Right ventricle myocardium superior (tissue), 1 donor: ENCODE measurements around the gene C19orf12. TPM values are rescaled to one million over a fixed set of nuclear protein-coding genes. Genes with fewer than 3 reads are reported as not detected.

ENCODE experiments used
- ATAC-seq: fragments of 200-7000 bp; cut with Tn5 transposase; one replicate; pipeline ENCODE4 v1.9.1; 2020; ENCODE audit warnings: mild to moderate bottlenecking; ENCODE audit not compliant: poor library complexity
- DNase-seq: peaks from one replicate; pipeline ENCODE4 v3.0.0-alpha.2; 2020
- intact Hi-C: fragments of 100-400 bp; cut with DNase I; formaldehyde crosslinking; loops from one replicate; pipeline ENCODE4 v1.11.2; 2022
- total RNA-seq: library from RNA; stranded (reverse); fragmentation: NEBNext Ultra II Directional; extraction: Animal tissue kit (Norgen Biotek cat#: 25700); gene quantifications from one replicate; pipeline ENCODE4 v1.2.1, GENCODE V29; 2021
- donor health status: DM: no; HTN: yes; CAD: no; lungs with severe emphysema.

Gene C19orf12
- total RNA-seq, 1 donor from 2014 or later: 59.9 TPM

GRCh38 chr19:29704562-29705558 lies 10.2 kb downstream of the C19orf12 start:
- intact Hi-C loops: no loop called here
- no peak for ATAC-seq
- DNase-seq: no peak

GRCh38 chr19:29702963-29703320 lies 12.1 kb downstream of the C19orf12 start:
- ATAC-seq: no peak
- DNase-seq: no peak
- intact Hi-C loops: no loop called here

DNA sequence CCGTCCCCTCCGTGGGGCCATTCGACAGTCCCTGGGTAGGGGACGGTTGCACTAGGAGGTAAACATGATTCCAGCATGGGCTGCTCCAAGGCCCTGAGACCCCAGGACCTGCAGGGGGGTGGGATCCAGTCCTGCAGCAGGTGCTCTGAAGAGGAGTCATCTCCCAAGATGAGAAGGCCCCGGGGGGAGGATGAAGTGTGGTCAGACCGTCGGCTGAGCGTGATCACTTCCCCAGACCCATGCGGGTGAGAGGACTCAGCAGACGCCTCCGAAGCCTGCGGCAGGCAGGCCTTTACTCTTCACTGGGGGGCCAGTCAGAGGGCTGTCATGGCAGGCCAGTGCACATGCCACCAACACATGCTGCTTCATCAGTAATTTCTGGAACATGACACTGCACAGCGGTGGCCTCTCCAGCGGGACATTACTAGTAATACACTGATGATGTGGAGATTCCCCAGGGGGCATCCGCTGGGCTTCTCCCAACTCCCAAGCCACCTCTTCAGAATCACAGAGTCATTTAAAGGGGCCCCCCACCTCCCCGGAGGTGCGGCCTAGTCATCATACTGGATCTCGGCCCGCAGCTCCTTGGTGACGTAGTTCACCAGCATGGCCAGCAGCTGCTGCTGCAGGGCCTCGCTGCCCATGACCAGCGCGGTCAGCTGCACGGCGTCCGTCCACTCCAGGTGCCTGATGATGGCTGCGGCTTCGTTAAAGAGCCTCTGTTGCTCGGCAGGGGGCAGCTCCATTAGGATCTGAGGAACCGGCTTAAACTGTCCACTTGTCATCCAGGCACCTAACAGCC lies 12.7 kb downstream of the C19orf12 start:
- DNase-seq (no peak), ATAC-seq (no peak)
- intact Hi-C loops: no loop called here

DNA sequence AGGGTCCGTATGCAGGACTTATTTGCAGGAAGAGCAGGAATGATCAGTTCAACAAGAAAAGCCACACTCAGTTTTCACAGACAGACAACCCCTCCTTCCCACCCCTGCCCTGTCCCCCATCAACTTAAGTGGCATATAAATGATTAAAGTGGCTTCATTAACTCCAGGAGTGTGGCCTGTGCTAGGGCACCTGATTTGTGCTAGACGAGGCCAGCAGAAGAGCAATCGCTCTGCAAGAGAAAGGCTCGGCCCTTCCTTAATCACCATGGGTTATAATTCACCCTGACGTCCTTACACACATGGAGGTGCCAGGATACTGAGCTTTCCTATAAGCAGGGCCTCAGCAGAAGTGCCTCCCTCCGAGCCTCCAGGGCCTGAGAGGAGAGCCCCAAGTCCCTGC lies 14.6 kb downstream of the C19orf12 start:
- DNase-seq: no peak
- intact Hi-C loops: no loop called here
- no peak for ATAC-seq

DNA sequence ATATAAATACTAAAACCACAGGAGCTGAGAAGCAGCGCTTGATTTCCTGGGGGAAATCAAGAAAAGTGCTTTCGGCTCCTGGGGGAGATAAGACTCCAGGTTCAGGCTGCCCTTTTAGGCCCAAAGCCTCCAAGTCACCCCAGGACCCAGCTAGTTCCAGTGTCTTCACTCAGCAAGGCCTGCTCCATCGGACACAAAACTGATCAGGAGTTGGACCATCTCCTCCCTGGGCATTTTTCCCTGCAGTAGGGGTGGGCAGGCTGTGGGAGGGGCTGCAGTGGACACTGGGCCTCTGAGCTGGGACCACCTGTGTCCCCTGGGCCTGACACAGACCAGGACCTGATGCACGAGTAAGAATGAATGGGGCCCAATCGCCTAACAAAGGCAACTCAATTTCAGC lies 15.2 kb downstream of the C19orf12 start:
- ATAC-seq (no peak), DNase-seq (no peak)
- intact Hi-C loops: no loop called here

GRCh38 chr19:29697523-29698261 lies 17.4 kb downstream of the C19orf12 start:
- ATAC-seq: no peak
- intact Hi-C loops: no loop called here
- DNase-seq: no peak

- DNase-seq (no peak), ATAC-seq (no peak)
- intact Hi-C loops: no loop called here
Observed at GRCh38 chr19:29696565-29696846, 18.6 kb downstream of the C19orf12 start.

- DNase-seq: no peak
- ATAC-seq: no peak
- intact Hi-C loops: loop anchor here (2.0 kb wide), 1 partner anchor 21 kb away; no protein-coding TSS in a partner anchor
Observed at GRCh38 chr19:29695765-29696564, 19.1 kb downstream of the C19orf12 start.

DNA sequence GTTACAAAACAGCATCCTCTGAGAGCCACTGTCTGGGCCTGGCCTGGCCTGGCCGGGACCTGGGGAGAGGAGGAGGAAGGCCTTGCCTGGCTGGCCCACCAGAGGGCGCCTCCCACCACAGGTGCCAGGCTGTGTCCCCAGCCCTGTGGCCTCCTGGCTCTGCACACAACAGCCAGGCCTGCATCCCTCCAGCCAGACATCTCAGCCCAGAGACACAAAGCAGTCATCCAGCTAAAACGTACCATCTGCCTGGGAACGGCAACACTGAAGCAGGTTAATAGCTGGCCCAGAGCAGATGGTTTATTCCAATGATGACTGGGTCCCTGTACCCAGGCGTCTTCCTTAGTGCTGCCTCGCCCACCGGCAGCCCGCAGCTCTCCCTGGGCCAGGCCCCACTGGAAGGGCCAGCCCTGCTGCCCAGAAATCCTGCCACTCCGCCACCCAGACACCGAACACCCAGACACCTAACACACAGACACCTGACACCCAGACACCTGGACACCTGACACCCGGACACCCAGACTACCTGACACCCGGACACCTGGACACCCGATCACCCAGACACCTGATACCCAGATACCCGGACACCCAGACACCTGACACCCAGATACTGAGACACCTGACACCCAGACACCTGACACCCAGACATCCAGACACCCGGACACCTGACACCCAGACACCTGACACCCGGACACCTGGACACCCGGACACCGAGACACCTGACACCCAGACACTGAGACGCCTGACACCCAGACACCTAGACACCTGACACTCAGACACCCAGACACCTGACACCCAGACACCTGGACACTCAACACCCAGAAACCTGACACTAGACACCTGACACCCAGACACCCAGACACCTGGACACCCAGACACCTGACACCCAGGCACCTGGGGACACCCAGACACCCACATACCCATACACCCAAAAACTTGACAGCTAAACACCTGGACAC lies 20.1 kb downstream of the C19orf12 start:
- intact Hi-C loops: loop anchor here (2.0 to 5.0 kb wide), 2 partner anchors 22 to 83 kb away; no protein-coding TSS in a partner anchor
- ATAC-seq (peak; percentile 97), DNase-seq (peak; percentile 89)

GRCh38 chr19:29694161-29694560 lies 20.9 kb downstream of the C19orf12 start:
- intact Hi-C loops: loop anchor here (2.0 to 5.0 kb wide), 2 partner anchors 23 to 82 kb away; no protein-coding TSS in a partner anchor
- DNase-seq (no peak), ATAC-seq (no peak)

GRCh38 chr19:29690842-29691241 lies 24.2 kb downstream of the C19orf12 start:
- intact Hi-C loops: loop anchor here (5.0 kb wide), 1 partner anchor 79 kb away; no protein-coding TSS in a partner anchor
- peak; percentile 36 for ATAC-seq
- no peak for DNase-seq

GRCh38 chr19:29687897-29688728 lies 26.9 kb downstream of the C19orf12 start:
- intact Hi-C loops: no loop called here
- DNase-seq (no peak), ATAC-seq (no peak)

- no peak for ATAC-seq
- no peak for DNase-seq
- intact Hi-C loops: no loop called here
Observed at GRCh38 chr19:29687244-29687896, 27.7 kb downstream of the C19orf12 start.

- no peak for ATAC-seq
- intact Hi-C loops: no loop called here
- DNase-seq: no peak
Observed at GRCh38 chr19:29686285-29686805, 28.7 kb downstream of the C19orf12 start.

DNA sequence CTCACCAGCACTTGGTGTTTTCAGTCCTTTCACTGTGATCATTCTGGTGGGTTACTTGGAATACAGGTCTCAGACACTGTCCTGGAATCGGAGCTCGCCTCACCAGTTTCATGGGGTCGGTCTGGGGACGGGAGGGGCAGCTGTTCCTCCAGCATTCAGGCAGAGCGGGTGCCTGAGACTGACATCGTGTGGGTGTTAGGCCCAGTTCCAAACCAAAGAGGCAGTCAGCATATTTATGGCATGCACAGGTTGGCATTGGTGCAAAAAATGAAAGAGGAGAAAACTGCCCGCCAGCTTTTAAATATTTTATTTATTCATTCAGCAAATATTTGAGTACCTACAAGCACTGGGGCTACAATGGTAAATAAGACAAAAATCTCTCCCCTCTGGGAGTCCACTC lies 29.7 kb downstream of the C19orf12 start:
- intact Hi-C loops: no loop called here
- ATAC-seq (peak; percentile 49), DNase-seq (no peak)

- DNase-seq: no peak
- no peak for ATAC-seq
- intact Hi-C loops: no loop called here
Observed at GRCh38 chr19:29683009-29683408, 32.1 kb downstream of the C19orf12 start.
